HepG2 (cell line): ENCODE results near the gene CTIF. TPM values are rescaled to one million over a fixed set of nuclear protein-coding genes. Genes with fewer than 3 reads are reported as not detected.

Experiments used
- AHR ChIP-seq: IDR thresholded peaks from 2 replicates; pipeline ENCODE4 v1.6.1; 2018; ENCODE audit warnings: missing genetic modification reagents, missing compliant biosample characterization
- FOXK2 ChIP-seq: fragments of 450-650 bp; IDR thresholded peaks from 2 replicates; pipeline ENCODE4 v1.6.1; 2016
- GABPB1 ChIP-seq: IDR thresholded peaks from 2 replicates; pipeline ENCODE4 v1.6.1; 2016; ENCODE audit warnings: mild to moderate bottlenecking, missing genetic modification reagents, moderate library complexity, missing compliant biosample characterization
- GTF2F1 ChIP-seq: fragments of 150-350 bp; IDR thresholded peaks from 2 replicates; pipeline ENCODE4 v1.6.1; 2014; ENCODE audit warnings: low read length
- HDAC6 ChIP-seq: fragments of 200-600 bp; sonication (generic); IDR thresholded peaks from 2 replicates; pipeline ENCODE4 v1.7.0; 2017; ENCODE audit warnings: mild to moderate bottlenecking, antibody characterized with exemption, low read length, low read depth
- HHEX ChIP-seq: IDR thresholded peaks from 2 replicates; pipeline ENCODE4 v1.6.1; 2016; ENCODE audit warnings: control low read depth
- IRX3 ChIP-seq: sonication (generic); formaldehyde crosslinking; IDR thresholded peaks from 2 replicates; pipeline ENCODE4 v1.8.1; 2023; ENCODE audit warnings: mild to moderate bottlenecking, low read depth, missing genetic modification reagents, borderline replicate concordance
- KLF9 ChIP-seq: IDR thresholded peaks from 2 replicates; pipeline ENCODE4 v1.6.1; 2016; ENCODE audit warnings: low read depth
- MED1 ChIP-seq: sonication (generic); formaldehyde crosslinking; IDR thresholded peaks from 2 replicates; pipeline ENCODE4 v1.4.0; 2020; ENCODE audit warnings: missing genetic modification reagents
- SMAD9 ChIP-seq: sonication (generic); formaldehyde crosslinking; IDR thresholded peaks from 2 replicates; pipeline ENCODE4 v1.5.1; 2020; ENCODE audit warnings: mild to moderate bottlenecking, missing genetic modification reagents
- SMARCE1 ChIP-seq: fragments of 450-650 bp; IDR thresholded peaks from 2 replicates; pipeline ENCODE4 v1.6.1; 2017; ENCODE audit warnings: borderline replicate concordance
- TEAD3 ChIP-seq: optimal IDR thresholded peaks from 2 replicates; pipeline ENCODE3; 2016; ENCODE audit warnings: borderline replicate concordance
- TSC22D2 ChIP-seq: sonication (generic); formaldehyde crosslinking; IDR thresholded peaks from 2 replicates; pipeline ENCODE4 v1.5.1; 2020; ENCODE audit warnings: missing genetic modification reagents, mild to moderate bottlenecking, borderline replicate concordance
- YY1 ChIP-seq: IDR thresholded peaks from 2 replicates; pipeline ENCODE4 v1.6.1; 2011; ENCODE audit warnings: low read length, low read depth, moderate library complexity, mild to moderate bottlenecking; ENCODE audit not compliant: insufficient read depth, insufficient replicate concordance
- ZFY ChIP-seq: sonication (generic); formaldehyde crosslinking; IDR thresholded peaks from 2 replicates; pipeline ENCODE4 v1.4.0; 2020; ENCODE audit warnings: missing genetic modification reagents
- ZKSCAN1 ChIP-seq: fragments of 150-350 bp; IDR thresholded peaks from 2 replicates; pipeline ENCODE4 v1.6.1; 2014; ENCODE audit warnings: low read length
- ZMYM3 ChIP-seq: sonication (generic); formaldehyde crosslinking; IDR thresholded peaks from 2 replicates; pipeline ENCODE4 v1.5.1; 2020; ENCODE audit warnings: mild to moderate bottlenecking, missing genetic modification reagents
- ZNF124 ChIP-seq: sonication (generic); formaldehyde crosslinking; IDR thresholded peaks from 2 replicates; pipeline ENCODE4 v1.4.0; 2020; ENCODE audit warnings: missing genetic modification reagents
- ZNF230 ChIP-seq: sonication (generic); formaldehyde crosslinking; IDR thresholded peaks from 2 replicates; pipeline ENCODE4 v1.4.0; 2020; ENCODE audit warnings: mild to moderate bottlenecking, missing genetic modification reagents
- ZNF44 ChIP-seq: sonication (generic); formaldehyde crosslinking; IDR thresholded peaks from 2 replicates; pipeline ENCODE4 v1.5.1; 2020; ENCODE audit warnings: mild to moderate bottlenecking, missing genetic modification reagents
- ZNF672 ChIP-seq: sonication (generic); formaldehyde crosslinking; IDR thresholded peaks from 2 replicates; pipeline ENCODE4 v1.8.1; 2022; ENCODE audit warnings: missing genetic modification reagents
- ZNF703 ChIP-seq: sonication (generic); formaldehyde crosslinking; IDR thresholded peaks from 2 replicates; pipeline ENCODE4 v1.5.1; 2020; ENCODE audit warnings: missing genetic modification reagents, mild to moderate bottlenecking, moderate library complexity, borderline replicate concordance
- ZNF772 ChIP-seq: sonication (generic); formaldehyde crosslinking; IDR thresholded peaks from 2 replicates; pipeline ENCODE4 v1.5.0; 2020; ENCODE audit warnings: mild to moderate bottlenecking, missing genetic modification reagents
- ZNF816 ChIP-seq: sonication (generic); formaldehyde crosslinking; IDR thresholded peaks from 2 replicates; pipeline ENCODE4 v1.8.0; 2022; ENCODE audit warnings: missing genetic modification reagents, mild to moderate bottlenecking, borderline replicate concordance
- polyA plus RNA-seq, 8 experiments: library from polyadenylated mRNA; depleted of rRNA in 3 of 8; stranded (reverse) in 7 of 8; unstranded in 1 of 8; fragments of >200 nt; fragmentation: Illumina TruSeq in 4 of 8; extraction: Trizol in 4 of 8; gene quantifications; 2 replicates each; pipeline versions ENCODE4 v1.2.1 to v1.2.3, GENCODE V29; 2011 to 2016; ENCODE audit warnings: low read depth in 4 of 8, missing spikeins in 1 of 8, mixed read lengths in 1 of 8; ENCODE audit not compliant: insufficient read depth in 1 of 8
- total RNA-seq, 5 experiments: library from RNA; depleted of rRNA; stranded (reverse); fragments of >200 nt; fragmentation: Illumina TruSeq; extraction: Trizol; gene quantifications; 2 replicates each; pipeline ENCODE4 v1.2.3, GENCODE V29; 2016; ENCODE audit warnings: low read depth in 1 of 5
- TF ChIP-seq, protein P1 (sequence below): conservative IDR thresholded peaks from 2 replicates; pipeline ENCODE4 v1.6.1; 2018; ENCODE audit warnings: missing genetic modification reagents
- TF ChIP-seq, protein P2 (sequence below): sonication (generic); formaldehyde crosslinking; IDR thresholded peaks from 2 replicates; pipeline ENCODE4 v1.9.0; 2022; ENCODE audit warnings: low read depth, missing genetic modification reagents

CTIF gene
- total and polyA plus RNA-seq, 2 of the 13 experiments (the other 11 are each of a cell fraction or from before 2014, with no cell fraction given), result 18.2 to 28.0 TPM

DNA sequence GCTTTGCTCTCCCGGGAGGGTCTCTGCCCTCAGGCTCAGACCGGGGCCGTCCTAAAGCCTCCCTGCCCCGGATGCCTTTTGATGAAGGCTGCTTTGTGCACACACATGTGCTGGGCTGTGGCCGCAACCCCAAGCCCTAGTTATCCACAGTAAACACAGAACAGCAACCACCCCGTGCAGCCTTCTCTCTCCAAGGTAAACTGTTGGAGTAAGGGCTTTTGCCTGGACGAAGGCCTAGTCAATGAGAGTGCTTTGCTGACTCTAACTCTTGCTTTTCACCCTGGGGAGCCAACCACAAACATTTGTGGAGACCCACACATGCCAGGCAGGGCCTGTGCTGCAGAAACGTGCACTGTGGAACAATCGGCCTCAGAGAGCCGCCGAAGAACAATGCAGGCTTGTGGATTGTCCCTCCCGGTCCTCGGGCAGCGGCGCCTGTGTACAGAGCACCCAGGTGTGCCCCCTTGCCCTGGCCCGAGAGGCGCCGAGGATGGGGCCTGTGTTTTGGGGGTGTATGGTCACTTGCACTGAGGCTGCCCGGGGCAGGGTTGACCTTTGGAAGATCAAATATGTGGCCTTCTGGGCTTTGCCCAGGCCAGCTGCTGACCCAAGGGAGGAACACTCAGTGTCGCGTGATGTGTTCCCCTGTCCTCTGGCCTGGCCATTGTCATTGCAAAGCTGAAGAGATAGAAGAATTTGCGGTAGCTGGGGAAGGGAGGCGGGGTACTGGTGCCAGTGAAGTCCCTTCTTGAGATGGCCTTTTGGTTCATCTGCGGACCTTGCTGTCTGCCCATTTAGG, 37.0 kb downstream of the CTIF start (continued):
- TF ChIP-seq ZFY, result peak; percentile 93
- peak; percentile 69 for TF ChIP-seq ZMYM3 (CRISPR knock-in tag)
- no peak; the same call in 1 of the 2 replicates for TF ChIP-seq ZNF703 (CRISPR knock-in tag)
- no peak for TF ChIP-seq ZNF44 (CRISPR knock-in tag)
- TF ChIP-seq TEAD3 (CRISPR knock-in tag), result peak; percentile 65
- TF ChIP-seq, protein P1, sequence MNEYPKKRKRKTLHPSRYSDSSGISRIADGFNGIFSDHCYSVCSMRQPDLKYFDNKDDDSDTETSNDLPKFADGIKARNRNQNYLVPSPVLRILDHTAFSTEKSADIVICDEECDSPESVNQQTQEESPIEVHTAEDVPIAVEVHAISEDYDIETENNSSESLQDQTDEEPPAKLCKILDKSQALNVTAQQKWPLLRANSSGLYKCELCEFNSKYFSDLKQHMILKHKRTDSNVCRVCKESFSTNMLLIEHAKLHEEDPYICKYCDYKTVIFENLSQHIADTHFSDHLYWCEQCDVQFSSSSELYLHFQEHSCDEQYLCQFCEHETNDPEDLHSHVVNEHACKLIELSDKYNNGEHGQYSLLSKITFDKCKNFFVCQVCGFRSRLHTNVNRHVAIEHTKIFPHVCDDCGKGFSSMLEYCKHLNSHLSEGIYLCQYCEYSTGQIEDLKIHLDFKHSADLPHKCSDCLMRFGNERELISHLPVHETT (CRISPR knock-in tag), result no peak; the same call in 1 of the 2 replicates
- TF ChIP-seq MED1, result peak; percentile 76
- TF ChIP-seq GABPB1 (CRISPR knock-in tag), result peak; percentile 53; the same call in 1 of the 2 replicates
- TF ChIP-seq HDAC6, result no peak
- TF ChIP-seq KLF9, result 0 out of 2 replicates have a peak, but pooled peaks have one; percentile 46
- no peak for TF ChIP-seq SMARCE1
- TF ChIP-seq, protein P2, sequence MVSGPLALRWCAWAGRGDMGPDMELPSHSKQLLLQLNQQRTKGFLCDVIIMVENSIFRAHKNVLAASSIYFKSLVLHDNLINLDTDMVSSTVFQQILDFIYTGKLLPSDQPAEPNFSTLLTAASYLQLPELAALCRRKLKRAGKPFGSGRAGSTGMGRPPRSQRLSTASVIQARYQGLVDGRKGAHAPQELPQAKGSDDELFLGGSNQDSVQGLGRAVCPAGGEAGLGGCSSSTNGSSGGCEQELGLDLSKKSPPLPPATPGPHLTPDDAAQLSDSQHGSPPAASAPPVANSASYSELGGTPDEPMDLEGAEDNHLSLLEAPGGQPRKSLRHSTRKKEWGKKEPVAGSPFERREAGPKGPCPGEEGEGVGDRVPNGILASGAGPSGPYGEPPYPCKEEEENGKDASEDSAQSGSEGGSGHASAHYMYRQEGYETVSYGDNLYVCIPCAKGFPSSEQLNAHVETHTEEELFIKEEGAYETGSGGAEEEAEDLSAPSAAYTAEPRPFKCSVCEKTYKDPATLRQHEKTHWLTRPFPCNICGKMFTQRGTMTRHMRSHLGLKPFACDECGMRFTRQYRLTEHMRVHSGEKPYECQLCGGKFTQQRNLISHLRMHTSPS (CRISPR knock-in tag), result peak; percentile 95
- no peak for TF ChIP-seq GTF2F1
- peak; percentile 10 for TF ChIP-seq YY1
- no peak for TF ChIP-seq ZNF672 (CRISPR knock-in tag)
- no peak for TF ChIP-seq AHR
- TF ChIP-seq HHEX, result no peak
- TF ChIP-seq FOXK2, result no peak
- TF ChIP-seq ZNF230 (CRISPR knock-in tag), result peak; percentile 66
- TF ChIP-seq ZNF772 (CRISPR knock-in tag), result peak; percentile 78
- peak; percentile 28; the same call in 1 of the 2 replicates for TF ChIP-seq TSC22D2 (CRISPR knock-in tag)
- no peak for TF ChIP-seq ZKSCAN1
- no peak for TF ChIP-seq IRX3 (CRISPR knock-in tag)
- no peak for TF ChIP-seq SMAD9
- no peak for TF ChIP-seq ZNF816 (CRISPR knock-in tag)
- TF ChIP-seq ZNF124 (CRISPR knock-in tag), result no peak
